Heart right ventricle (tissue), 16 donors: ENCODE data around the gene PDE7B. TPM values are rescaled to one million over a fixed set of nuclear protein-coding genes. Genes with fewer than 3 reads are reported as not detected.
"Not testable (repeated sequence)": the region's sequence is repeated elsewhere in the genome, so short reads cannot be mapped to it uniquely, and the experiment has no call there.

Experiments
- ATAC-seq, 8 donors: fragments of 200-7000 bp; cut with Tn5 transposase; one replicate each; pipeline ENCODE4 v1.9.1; 2020; ENCODE audit warnings: mild to moderate bottlenecking in 8 of 8, moderate library complexity in 8 of 8, moderate number of reproducible peaks in 1 of 8
- DNase-seq, 2 donors: peaks; one replicate each; pipeline ENCODE4 v3.0.0-alpha.2; 2020
- H3K27ac ChIP-seq, 10 donors: fragments of 200-600 bp; sonication (generic) in 2 of 10; one replicate each; pipeline versions ENCODE4 v1.5.0 to v1.8.0; 2020 to 2022; ENCODE audit warnings: mild to moderate bottlenecking in 3 of 10
- H3K27me3 ChIP-seq, 7 donors: fragments of 200-600 bp; one replicate each; pipeline ENCODE4 v1.8.0; 2021 to 2022; ENCODE audit warnings: mild to moderate bottlenecking in 2 of 7
- H3K36me3 ChIP-seq, 9 donors: fragments of 200-600 bp; sonication (generic) in 1 of 9; one replicate each; pipeline versions ENCODE4 v1.5.0 to v1.8.0; 2020 to 2022; ENCODE audit warnings: mild to moderate bottlenecking in 2 of 9
- H3K4me1 ChIP-seq, 9 donors: fragments of 200-600 bp; sonication (generic) in 1 of 9; one replicate each; pipeline versions ENCODE4 v1.5.0 to v1.8.0; 2020 to 2022; ENCODE audit warnings: mild to moderate bottlenecking in 4 of 9
- H3K4me3 ChIP-seq, 10 donors: fragments of 200-600 bp; sonication (generic) in 2 of 10; one replicate each; pipeline versions ENCODE4 v1.5.0 to v1.8.0; 2020 to 2022; ENCODE audit warnings: mild to moderate bottlenecking in 7 of 10, moderate library complexity in 2 of 10
- H3K9me3 ChIP-seq, 11 donors: fragments of 200-600 bp in 10 of 11; sonication (generic) in 2 of 11; one replicate each; pipeline versions ENCODE4 v1.5.0 to v1.8.0; 2013 to 2022; ENCODE audit warnings: mild to moderate bottlenecking in 2 of 11, control low read depth in 1 of 11, moderate library complexity in 1 of 11
- CTCF ChIP-seq, 9 donors: fragments of 200-600 bp; sonication (generic) in 2 of 9; IDR thresholded peaks; one replicate each; pipeline versions ENCODE4 v1.5.0 to v1.8.0; 2021 to 2022; ENCODE audit warnings: antibody characterized with exemption in 9 of 9, mild to moderate bottlenecking in 5 of 9, moderate library complexity in 1 of 9
- whole genome bisulfite sequencing, 2 donors: extraction: QIAGEN DNeasy Blood & Tissue Kit; methylation state at CpG; one replicate each; pipeline ENCODE4 v1.1.7; 2013; ENCODE audit warnings: inconsistent platforms in 1 of 2; 5-methylcytosine and 5-hydroxymethylcytosine counted together
- intact Hi-C, 10 donors: fragments of 100-400 bp; cut with DNase I; formaldehyde crosslinking; loops; one replicate each; pipeline versions ENCODE4 v1.11.1 to v1.14.2; 2022
- polyA plus RNA-seq, 2 donors: library from polyadenylated mRNA; stranded (reverse); fragments of 200-250 nt; gene quantifications; one replicate each; pipeline ENCODE4 v1.2.3, GENCODE V29; 2013
- total RNA-seq, 10 donors: library from RNA; stranded (reverse); fragmentation: NEBNext Ultra II Directional in 3 of 10; extraction: Animal tissue kit (Norgen Biotek cat#: 25700) in 3 of 10; gene quantifications; one replicate each; pipeline versions ENCODE4 v1.2.1 to v1.2.4, GENCODE V29; 2021 to 2023
- donor health status: Arrhythmogenic right ventricular cardiomyopathy.
- donor health status: ischemic (EF 13 %, LVEDD 7.1; RV severe dilation, severe dysfunction).
- donor health status: healthy with polysubstance abuse.
- donor health status: DM: no; HTN: yes; CAD: no.
- donor health status: DM: no; HTN: no; CAD: no.
- donor health status: ischemic (EF 25% LVEDD 6.9; RV normal size, moderate dysfunction).
- donor health status: ischemic (EF 25% LVEDD 5.7; RV mildly dilated, moderate dysfunction).
- donor health status: healthy.
- donor health status: DM: yes; HTN: yes; CAD: no.
- donor health status: Ischemic cardiomyopathy.
- donor health status: ischemic (EF 35%, LVEDD 5.7; RV mildly dilated, moderate dysfunction).
- donor health status: nonischemic (EF 11% LVEDD 7.7; RV severe dilation, severe dysfunction).
- donor health status: DM: yes; HTN: yes; CAD: no.
- donor health status: PGD.
- donor health status: ischemic (EF 29% LVEDD 5.4; RV normal size, mild dysfunction).
- donor health status: nonischemic (EF 23%, LVEDD 6.1; RV moderate dilation, normal function).

The PDE7B gene
- total and polyA plus RNA-seq, 12 donors, result 3.7 to 19.6 (median 10.8) TPM

- 95 to 98% methylated on average over 2 of the region's 2 CpGs for WGBS, 2 donors
- no peak overlapping the region for H3K4me3 ChIP-seq
- no peaks in the 10 kb centered on the region for H3K36me3 ChIP-seq
- H3K27me3 ChIP-seq, result no peaks in the 10 kb centered on the region
- no peak for DNase-seq
- intact Hi-C loops, result no loop called here
- H3K4me1 ChIP-seq, result peaks cover 0 to 59% (median 0%) of the 10 kb centered on the region in 9 donors
- peaks cover 0 to 9% (median 0%) of the 10 kb centered on the region in 11 donors for H3K9me3 ChIP-seq
- no peak for TF ChIP-seq CTCF (IDR thresholded peaks at IDR 0.05)
- ATAC-seq, result no peak
- no peak overlapping the region for H3K27ac ChIP-seq
Observed at GRCh38 chr6:135860361-135860760, 8.9 kb downstream of the PDE7B start.

- 90 to 95% methylated on average over 1 of the region's 1 CpG for WGBS, 2 donors
- Histone ChIP-seq H3K36me3 (no peaks in the 10 kb centered on the region), H3K4me3 (no peak overlapping the region), H3K27ac (no peak overlapping the region), H3K4me1 (peaks cover 0 to 51% (median 0%) of the 10 kb centered on the region in 9 donors), H3K27me3 (no peaks in the 10 kb centered on the region), H3K9me3 (peaks cover 0 to 9% (median 0%) of the 10 kb centered on the region in 11 donors)
- DNase-seq, result no peak
- TF ChIP-seq CTCF (IDR thresholded peaks at IDR 0.05), result no peak
- no peak for ATAC-seq
- intact Hi-C loops, result no loop called here
Observed at GRCh38 chr6:135861189-135861588, 9.7 kb downstream of the PDE7B start.

GRCh38 chr6:135864929-135865328, 13.4 kb downstream of the PDE7B start:
- H3K27ac ChIP-seq, ATAC-seq, H3K9me3 ChIP-seq, H3K27me3 ChIP-seq, H3K36me3 ChIP-seq, DNase-seq, intact Hi-C loops, H3K4me3 ChIP-seq: not testable (repeated sequence)
- 94 to 98% methylated on average over 2 of the region's 2 CpGs for WGBS, 2 donors
- peaks cover 0 to 45% (median 0%) of the 10 kb centered on the region in 9 donors for H3K4me1 ChIP-seq

GRCh38 chr6:135866445-135867123, 15.1 kb downstream of the PDE7B start:
- intact Hi-C loops, result loop anchor here in 1 of 10 donors (2.0 kb wide), 1 partner anchor 40 kb away; no protein-coding TSS in a partner anchor
- Histone ChIP-seq H3K4me3 (peak overlapping the region in 7 of 10 donors; percentile 2 to 39 (median 31)), H3K4me1 (peaks cover 0 to 46% (median 9%) of the 10 kb centered on the region in 9 donors), H3K9me3 (peaks cover 0 to 7% (median 0%) of the 10 kb centered on the region in 11 donors), H3K36me3 (no peaks in the 10 kb centered on the region), H3K27ac (peak overlapping the region in 3 of 10 donors; percentile 47 to 59 (median 57)), H3K27me3 (no peaks in the 10 kb centered on the region)
- ATAC-seq, result peak in 1 of 8 donors; percentile 33
- TF ChIP-seq CTCF (IDR thresholded peaks at IDR 0.05), result no peak
- 46 to 54% methylated on average over 7 of the region's 7 CpGs for WGBS, 2 donors
- DNase-seq, result no peak

GRCh38 chr6:135867332-135867731, 15.8 kb downstream of the PDE7B start:
- 65 to 70% methylated on average over 6 of the region's 6 CpGs for WGBS, 2 donors
- Histone ChIP-seq H3K4me3 (peak overlapping the region in 1 of 10 donors; percentile 39), H3K4me1 (peaks cover 0 to 46% (median 10%) of the 10 kb centered on the region in 9 donors), H3K27ac (peak overlapping the region in 3 of 10 donors; percentile 47 to 59 (median 57)), H3K36me3 (no peaks in the 10 kb centered on the region), H3K27me3 (no peaks in the 10 kb centered on the region), H3K9me3 (peaks cover 0 to 7% (median 0%) of the 10 kb centered on the region in 11 donors)
- TF ChIP-seq CTCF (IDR thresholded peaks at IDR 0.05), result no peak
- intact Hi-C loops, result loop anchor here in 1 of 10 donors (2.0 kb wide), 1 partner anchor 41 kb away; no protein-coding TSS in a partner anchor
- DNase-seq (no peak), ATAC-seq (no peak)
